CD14-positive monocyte (primary cell): Measurements from ENCODE around the gene TEDC1. TPM values are rescaled to one million over a fixed set of nuclear protein-coding genes. Genes with fewer than 3 reads are reported as not detected.
A peak's percentile ranks its signal among the peaks of the same experiment; 100 is the strongest.

Source experiments
- DNase-seq, 3 donors: peaks; one replicate each; pipeline ENCODE4 v3.0.0-alpha.2; 2011 to 2022
- H2AFZ ChIP-seq: 2 replicates; pipeline ENCODE4 v1.6.0; 2012; ENCODE audit warnings: mild to moderate bottlenecking, low read depth, low read length, inconsistent platforms; ENCODE audit not compliant: insufficient read depth, poor library complexity, severe bottlenecking
- H3K27ac ChIP-seq, 2 donors: 1 replicate in 1 of 2; 2 replicates in 1 of 2; pipeline ENCODE4 v1.5.1; 2012 to 2013; ENCODE audit warnings: low read length in 2 of 2, control low read depth in 1 of 2, inconsistent platforms in 1 of 2, low read depth in 1 of 2, mild to moderate bottlenecking in 1 of 2
- H3K27me3 ChIP-seq, 2 donors: one replicate each; pipeline versions ENCODE4 v1.6.0 to v1.6.1; 2011 to 2013; ENCODE audit warnings: low read length in 2 of 2; ENCODE audit not compliant: control insufficient read depth in 2 of 2, insufficient read depth in 2 of 2
- H3K36me3 ChIP-seq, 2 donors: replicated peaks in 1 of 2; 1 replicate in 1 of 2; 2 replicates in 1 of 2; pipeline versions ENCODE4 v1.5.1 to v1.6.1; 2012 to 2013; ENCODE audit warnings: low read length in 2 of 2, control low read depth in 1 of 2, inconsistent platforms in 1 of 2, mild to moderate bottlenecking in 1 of 2; ENCODE audit not compliant: insufficient read depth in 2 of 2, control insufficient read depth in 1 of 2
- H3K4me1 ChIP-seq, 2 donors: 1 replicate in 1 of 2; 2 replicates in 1 of 2; pipeline versions ENCODE4 v1.5.1 to v1.6.1; 2012 to 2013; ENCODE audit warnings: low read length in 2 of 2, control low read depth in 1 of 2, inconsistent platforms in 1 of 2, mild to moderate bottlenecking in 1 of 2, moderate library complexity in 1 of 2; ENCODE audit not compliant: insufficient read depth in 2 of 2, control insufficient read depth in 1 of 2
- H3K4me2 ChIP-seq: replicated peaks from 2 replicates; pipeline ENCODE3; 2012; ENCODE audit warnings: low read length, moderate library complexity, mild to moderate bottlenecking; ENCODE audit not compliant: poor library complexity, severe bottlenecking; ENCODE audit errors: extremely low read depth
- H3K4me3 ChIP-seq, 3 experiments: fragments of 200-600 bp in 1 of 3; sonication (generic) in 1 of 3; replicated peaks in 1 of 3; 1 replicate in 2 of 3; 2 replicates in 1 of 3; pipeline ENCODE4 v1.5.1; 2011 to 2013; ENCODE audit warnings: low read length in 3 of 3, mild to moderate bottlenecking in 3 of 3, control low read depth in 2 of 3, low read depth in 2 of 3, inconsistent platforms in 1 of 3, moderate library complexity in 1 of 3
- H3K79me2 ChIP-seq: 2 replicates; pipeline ENCODE4 v1.6.0; 2012; ENCODE audit warnings: mild to moderate bottlenecking, control low read depth, inconsistent platforms, low read length, moderate library complexity; ENCODE audit not compliant: insufficient read depth
- H3K9ac ChIP-seq: 2 replicates; pipeline ENCODE4 v1.6.0; 2017; ENCODE audit warnings: low read length, mild to moderate bottlenecking; ENCODE audit not compliant: insufficient read depth, poor library complexity, severe bottlenecking
- H3K9me3 ChIP-seq, 2 donors: replicated peaks in 1 of 2; 1 replicate in 1 of 2; 2 replicates in 1 of 2; pipeline versions ENCODE4 v1.5.1 to v1.6.1; 2012 to 2013; ENCODE audit warnings: low read length in 2 of 2, control low read depth in 1 of 2; ENCODE audit not compliant: control insufficient read depth in 1 of 2, insufficient read depth in 1 of 2
- H4K20me1 ChIP-seq: 2 replicates; pipeline ENCODE4 v1.6.0; 2012; ENCODE audit warnings: mild to moderate bottlenecking, low read length, control low read depth, moderate library complexity; ENCODE audit not compliant: insufficient read depth
- H3K27ac Mint-ChIP-seq, 7 donors: one replicate each; pipeline ENCODE4 v1.8.0; 2020; ENCODE audit warnings: mild to moderate bottlenecking in 7 of 7, mixed read lengths in 7 of 7, moderate library complexity in 6 of 7, inconsistent platforms in 2 of 7
- H3K27me3 Mint-ChIP-seq, 3 donors: one replicate each; pipeline ENCODE4 v1.8.0; 2021 to 2022; ENCODE audit warnings: low read depth in 3 of 3, mild to moderate bottlenecking in 3 of 3, mixed read lengths in 3 of 3, moderate library complexity in 3 of 3, inconsistent platforms in 1 of 3
- H3K36me3 Mint-ChIP-seq, 2 donors: one replicate each; pipeline ENCODE4 v1.8.0; 2020; ENCODE audit warnings: mixed read lengths in 2 of 2, inconsistent platforms in 1 of 2, mild to moderate bottlenecking in 1 of 2
- H3K4me1 Mint-ChIP-seq: one replicate; pipeline ENCODE4 v1.8.0; 2020; ENCODE audit warnings: mild to moderate bottlenecking, mixed read lengths
- H3K4me3 Mint-ChIP-seq, 2 donors: one replicate each; pipeline ENCODE4 v1.8.0; 2020; ENCODE audit warnings: mild to moderate bottlenecking in 2 of 2, mixed read lengths in 2 of 2, moderate library complexity in 1 of 2
- H3K9me3 Mint-ChIP-seq, 7 donors: one replicate each; pipeline ENCODE4 v1.8.0; 2020 to 2022; ENCODE audit warnings: mixed read lengths in 7 of 7, mild to moderate bottlenecking in 6 of 7, moderate library complexity in 6 of 7, inconsistent platforms in 2 of 7
- WGBS: methylation state at CpG from one replicate; pipeline ENCODE4 v1.1.5; 2013; ENCODE audit warnings: missing lambda C conversion rate; ENCODE audit not compliant: insufficient coverage; 5-methylcytosine and 5-hydroxymethylcytosine counted together
- intact Hi-C, 2 donors: fragments of 100-400 bp; cut with micrococcal nuclease; formaldehyde crosslinking; loops; one replicate each; pipeline versions ENCODE4 v1.15.0 to v1.15.1; 2023
- polyA plus RNA-seq, 3 donors: library from polyadenylated mRNA; depleted of rRNA in 1 of 3; unstranded in 2 of 3; stranded (reverse) in 1 of 3; fragments of 300-500 nt in 2 of 3; fragments of >200 nt in 1 of 3; fragmentation: Illumina TruSeq in 2 of 3; gene quantifications; 1 replicate in 2 of 3; 2 replicates in 1 of 3; pipeline ENCODE4 v1.2.3, GENCODE V29; 2012 to 2021
- TF ChIP-seq, protein P1 (sequence below): fragments of 200-600 bp; IDR thresholded peaks from one replicate; pipeline ENCODE4 v1.8.0; 2022; ENCODE audit warnings: antibody characterized with exemption, mild to moderate bottlenecking

The TEDC1 gene
- polyA plus RNA-seq, 3 donors = 7.8 to 23.4 (median 9.0) TPM

DNA sequence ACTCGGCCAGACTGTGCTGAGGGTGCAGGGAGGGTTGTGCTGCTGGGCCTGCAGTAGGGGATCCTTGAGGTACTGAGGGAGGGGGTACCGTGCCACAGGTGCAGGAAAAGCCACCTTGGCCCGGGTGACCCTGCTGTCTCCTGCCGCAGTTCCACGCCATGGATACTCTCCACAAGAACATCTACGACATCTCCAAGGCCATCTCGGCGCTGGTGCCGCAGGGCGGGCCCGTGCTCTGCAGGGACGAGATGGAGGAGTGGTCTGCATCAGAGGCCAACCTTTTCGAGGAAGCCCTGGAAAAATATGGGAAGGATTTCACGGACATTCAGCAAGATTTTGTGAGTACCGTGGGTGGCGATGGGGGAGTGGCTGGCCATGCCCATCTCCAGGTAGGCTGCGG lies 30.4 kb upstream of the TEDC1 start:
- H3K27ac ChIP-seq = no peak overlapping the region
- H3K27me3 Mint-ChIP-seq = no peaks in the 10 kb centered on the region
- no peak overlapping the region for H3K4me2 ChIP-seq
- no peak overlapping the region for H3K9ac ChIP-seq
- H3K79me2 ChIP-seq = no peaks in the 10 kb centered on the region
- no peaks in the 10 kb centered on the region for H3K4me1 Mint-ChIP-seq
- H3K36me3 ChIP-seq = peaks cover 60 to 77% of the 10 kb centered on the region in 2 donors
- H2AFZ ChIP-seq = no peak overlapping the region
- intact Hi-C loops = no loop called here
- H3K9me3 ChIP-seq = no peaks in the 10 kb centered on the region
- TF ChIP-seq, protein P1, sequence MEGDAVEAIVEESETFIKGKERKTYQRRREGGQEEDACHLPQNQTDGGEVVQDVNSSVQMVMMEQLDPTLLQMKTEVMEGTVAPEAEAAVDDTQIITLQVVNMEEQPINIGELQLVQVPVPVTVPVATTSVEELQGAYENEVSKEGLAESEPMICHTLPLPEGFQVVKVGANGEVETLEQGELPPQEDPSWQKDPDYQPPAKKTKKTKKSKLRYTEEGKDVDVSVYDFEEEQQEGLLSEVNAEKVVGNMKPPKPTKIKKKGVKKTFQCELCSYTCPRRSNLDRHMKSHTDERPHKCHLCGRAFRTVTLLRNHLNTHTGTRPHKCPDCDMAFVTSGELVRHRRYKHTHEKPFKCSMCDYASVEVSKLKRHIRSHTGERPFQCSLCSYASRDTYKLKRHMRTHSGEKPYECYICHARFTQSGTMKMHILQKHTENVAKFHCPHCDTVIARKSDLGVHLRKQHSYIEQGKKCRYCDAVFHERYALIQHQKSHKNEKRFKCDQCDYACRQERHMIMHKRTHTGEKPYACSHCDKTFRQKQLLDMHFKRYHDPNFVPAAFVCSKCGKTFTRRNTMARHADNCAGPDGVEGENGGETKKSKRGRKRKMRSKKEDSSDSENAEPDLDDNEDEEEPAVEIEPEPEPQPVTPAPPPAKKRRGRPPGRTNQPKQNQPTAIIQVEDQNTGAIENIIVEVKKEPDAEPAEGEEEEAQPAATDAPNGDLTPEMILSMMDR = no peak
- no peaks in the 10 kb centered on the region for H3K4me1 ChIP-seq
- H4K20me1 ChIP-seq = peaks cover 4% of the 10 kb centered on the region
- no peaks in the 10 kb centered on the region for H3K9me3 Mint-ChIP-seq
- 96% methylated on average over 12 of the region's 17 CpGs for WGBS
- no peak overlapping the region for H3K4me3 Mint-ChIP-seq
- no peak for DNase-seq
- H3K36me3 Mint-ChIP-seq = peaks cover 29 to 66% of the 10 kb centered on the region in 2 donors
- H3K27me3 ChIP-seq = no peaks in the 10 kb centered on the region
- H3K4me3 ChIP-seq = no peak overlapping the region
- peak overlapping the region in 1 of 7 donors; percentile 33 for H3K27ac Mint-ChIP-seq

DNA sequence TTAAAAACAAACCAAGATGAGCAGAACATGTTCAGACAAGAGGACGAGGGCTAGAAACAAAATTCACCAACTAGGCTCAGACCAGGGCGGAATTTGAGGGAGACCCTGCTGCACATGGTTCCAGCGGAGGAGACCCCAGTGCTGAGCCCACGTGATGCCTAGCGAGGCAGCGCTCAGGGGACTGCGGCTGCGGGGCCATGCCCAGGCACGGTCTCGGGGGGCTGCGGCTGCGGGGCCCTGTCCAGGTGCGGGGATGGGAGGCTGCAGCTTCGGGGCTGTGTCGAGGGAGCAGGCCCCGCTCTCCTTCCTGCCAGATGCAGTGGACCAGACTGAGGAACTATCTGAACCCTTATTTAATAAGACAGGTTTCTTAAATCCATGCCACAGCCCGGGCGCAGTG lies 29.1 kb upstream of the TEDC1 start:
- Histone ChIP-seq H3K79me2 (no peaks in the 10 kb centered on the region), H3K27me3 (no peaks in the 10 kb centered on the region), H3K27ac (no peak overlapping the region), H2AFZ (no peak overlapping the region), H4K20me1 (peaks cover 4% of the 10 kb centered on the region), H3K4me1 (no peaks in the 10 kb centered on the region), H3K4me2 (no peak overlapping the region), H3K9ac (no peak overlapping the region), H3K9me3 (no peaks in the 10 kb centered on the region), H3K36me3 (peaks cover 53 to 74% of the 10 kb centered on the region in 2 donors), H3K4me3 (no peak overlapping the region)
- DNase-seq = no peak
- peak overlapping the region in 1 of 7 donors; percentile 40 for H3K27ac Mint-ChIP-seq
- H3K36me3 Mint-ChIP-seq = peaks cover 33 to 61% of the 10 kb centered on the region in 2 donors
- intact Hi-C loops = no loop called here
- no peaks in the 10 kb centered on the region for H3K9me3 Mint-ChIP-seq
- no peaks in the 10 kb centered on the region for H3K4me1 Mint-ChIP-seq
- no peaks in the 10 kb centered on the region for H3K27me3 Mint-ChIP-seq
- WGBS = 98% methylated on average over 16 of the region's 18 CpGs
- TF ChIP-seq, protein P1 = no peak
- H3K4me3 Mint-ChIP-seq = no peak overlapping the region
